Liver (tissue), 9 donors: ENCODE data around the gene ZMYND8. TPM values are rescaled to one million over a fixed set of nuclear protein-coding genes. Genes with fewer than 3 reads are reported as not detected.

Experiments used
- DNase-seq: peaks from one replicate; pipeline ENCODE4 v3.0.0-alpha.2; 2017; ENCODE audit warnings: low spot score
- H3K27ac ChIP-seq, 2 donors: one replicate each; pipeline ENCODE4 v1.7.0; 2013; ENCODE audit warnings: inconsistent platforms in 2 of 2, low read length in 2 of 2, control low read depth in 1 of 2, low read depth in 1 of 2, mild to moderate bottlenecking in 1 of 2
- H3K27me3 ChIP-seq, 4 donors: one replicate each; pipeline versions ENCODE4 v1.6.1 to v1.7.0; 2013; ENCODE audit warnings: low read length in 3 of 4, inconsistent platforms in 1 of 4, mild to moderate bottlenecking in 1 of 4, moderate library complexity in 1 of 4; ENCODE audit not compliant: control insufficient read depth in 4 of 4, insufficient read depth in 4 of 4
- H3K36me3 ChIP-seq, 4 donors: one replicate each; pipeline versions ENCODE4 v1.6.1 to v1.7.0; 2013; ENCODE audit warnings: low read length in 3 of 4, mild to moderate bottlenecking in 3 of 4, low read depth in 1 of 4, moderate library complexity in 1 of 4; ENCODE audit not compliant: control insufficient read depth in 4 of 4, insufficient read depth in 3 of 4
- H3K4me1 ChIP-seq, 4 donors: one replicate each; pipeline versions ENCODE4 v1.6.1 to v1.7.0; 2013; ENCODE audit warnings: low read length in 3 of 4, mild to moderate bottlenecking in 3 of 4, moderate library complexity in 1 of 4; ENCODE audit not compliant: control insufficient read depth in 4 of 4, insufficient read depth in 4 of 4
- H3K4me3 ChIP-seq, 3 donors: one replicate each; pipeline versions ENCODE4 v1.6.1 to v1.7.0; 2013; ENCODE audit warnings: low read length in 3 of 3, control low read depth in 1 of 3, low read depth in 1 of 3, mild to moderate bottlenecking in 1 of 3
- H3K9ac ChIP-seq, 2 donors: one replicate each; pipeline ENCODE4 v1.7.0; 2013; ENCODE audit warnings: low read length in 2 of 2, mild to moderate bottlenecking in 2 of 2, moderate library complexity in 2 of 2, control low read depth in 1 of 2, low read depth in 1 of 2
- H3K9me3 ChIP-seq, 4 donors: one replicate each; pipeline versions ENCODE4 v1.6.1 to v1.7.0; 2013; ENCODE audit warnings: low read length in 3 of 4; ENCODE audit not compliant: control insufficient read depth in 4 of 4
- FOXA1 ChIP-seq: IDR thresholded peaks from 2 replicates; pipeline ENCODE4 v1.6.1; 2016; ENCODE audit warnings: antibody characterized with exemption
- GABPA ChIP-seq, 2 donors: IDR thresholded peaks in 1 of 2; conservative IDR thresholded peaks in 1 of 2; 2 replicates each; pipeline ENCODE4 v1.6.1; 2016; ENCODE audit warnings: antibody characterized with exemption in 2 of 2, mild to moderate bottlenecking in 1 of 2, moderate library complexity in 1 of 2
- HNF4A ChIP-seq, 2 donors: conservative IDR thresholded peaks; 2 replicates each; pipeline ENCODE4 v1.6.1; 2016; ENCODE audit warnings: antibody characterized with exemption in 2 of 2, mild to moderate bottlenecking in 2 of 2
- JUND ChIP-seq, 2 donors: IDR thresholded peaks; 2 replicates each; pipeline ENCODE4 v1.6.1; 2016; ENCODE audit warnings: antibody characterized with exemption in 2 of 2
- NR2F2 ChIP-seq: IDR thresholded peaks from 2 replicates; pipeline ENCODE4 v1.6.1; 2016; ENCODE audit warnings: antibody characterized with exemption
- RAD21 ChIP-seq, 2 donors: IDR thresholded peaks; 2 replicates each; pipeline ENCODE4 v1.6.1; 2016; ENCODE audit warnings: antibody characterized with exemption in 2 of 2, mild to moderate bottlenecking in 2 of 2
- RXRA ChIP-seq, 2 donors: IDR thresholded peaks; 2 replicates each; pipeline ENCODE4 v1.6.1; 2017 to 2018; ENCODE audit warnings: antibody characterized with exemption in 2 of 2, mild to moderate bottlenecking in 1 of 2
- SP1 ChIP-seq: IDR thresholded peaks from 2 replicates; pipeline ENCODE4 v1.6.1; 2018; ENCODE audit warnings: antibody characterized with exemption, mild to moderate bottlenecking
- TAF1 ChIP-seq: conservative IDR thresholded peaks from 2 replicates; pipeline ENCODE4 v1.6.1; 2016; ENCODE audit warnings: antibody characterized with exemption, mild to moderate bottlenecking
- YY1 ChIP-seq: IDR thresholded peaks from 2 replicates; pipeline ENCODE4 v1.6.1; 2016; ENCODE audit warnings: antibody characterized with exemption, mild to moderate bottlenecking
- WGBS: extraction: QIAGEN DNeasy Blood & Tissue Kit; methylation state at CpG from one replicate; pipeline ENCODE4 v1.1.7; 2013; 5-methylcytosine and 5-hydroxymethylcytosine counted together
- polyA plus RNA-seq, 2 donors: library from polyadenylated mRNA; stranded (reverse) in 1 of 2; unstranded in 1 of 2; fragments of 200-250 nt in 1 of 2; fragments of >200 nt in 1 of 2; fragmentation: Nextera tagmentation in 1 of 2; extraction: Ambion mirVana in 1 of 2; gene quantifications; one replicate each; pipeline versions ENCODE4 v1.2.1 to v1.2.3, GENCODE V29; 2013 to 2015
- total RNA-seq, 2 donors: library from RNA; depleted of rRNA; stranded (reverse); fragments of >200 nt; gene quantifications; one replicate each; pipeline ENCODE4 v1.2.3, GENCODE V29; 2014
- TF ChIP-seq, protein P1 (sequence below): fragments of 150-350 bp; IDR thresholded peaks from 2 replicates; pipeline ENCODE4 v1.5.1; 2017; ENCODE audit warnings: improper control_type of control experiment, low read depth, low read length; ENCODE audit not compliant: missing input control
- TF ChIP-seq, protein P2 (sequence below): IDR thresholded peaks from 2 replicates; pipeline ENCODE4 v1.6.1; 2016; ENCODE audit warnings: antibody characterized with exemption
- TF ChIP-seq, protein P3 (sequence below): IDR thresholded peaks from 2 replicates; pipeline ENCODE4 v1.6.1; 2016; ENCODE audit warnings: antibody characterized with exemption, mild to moderate bottlenecking
- TF ChIP-seq, protein P4 (sequence below): IDR thresholded peaks from 2 replicates; pipeline ENCODE4 v1.6.1; 2016; ENCODE audit warnings: antibody characterized with exemption
- donor health status: healthy.
- donor health status: healthy.
- donor health status: healthy.
- donor health status: healthy.
- donor health status: healthy.

The ZMYND8 gene
- total and polyA plus RNA-seq, 4 donors, result 3.3 to 23.5 (median 6.8) TPM

- H3K27me3 ChIP-seq, result no peaks in the 10 kb centered on the region
- 82% methylated on average over 16 of the region's 16 CpGs for WGBS
- peaks cover 5 to 23% (median 10%) of the 10 kb centered on the region in 4 donors for H3K4me1 ChIP-seq
- H3K27ac ChIP-seq, result no peak overlapping the region
- no peak for DNase-seq
- no peaks in the 10 kb centered on the region for H3K9me3 ChIP-seq
- no peak overlapping the region for H3K9ac ChIP-seq
- no peak overlapping the region for H3K4me3 ChIP-seq
- TF ChIP-seq SP1 (no peak), JUND (IDR thresholded peaks at IDR 0.05) (no peak)
- H3K36me3 ChIP-seq, result peaks cover 6 to 16% (median 7%) of the 10 kb centered on the region in 4 donors
Observed at GRCh38 chr20:47221036-47221625, 135.4 kb downstream of the ZMYND8 start.

GRCh38 chr20:47220161-47220582 lies 136.3 kb downstream of the ZMYND8 start:
- TF ChIP-seq SP1 (no peak), RAD21 (IDR thresholded peaks at IDR 0.05) (peak; percentile 8 to 56)
- TF ChIP-seq, protein P1, sequence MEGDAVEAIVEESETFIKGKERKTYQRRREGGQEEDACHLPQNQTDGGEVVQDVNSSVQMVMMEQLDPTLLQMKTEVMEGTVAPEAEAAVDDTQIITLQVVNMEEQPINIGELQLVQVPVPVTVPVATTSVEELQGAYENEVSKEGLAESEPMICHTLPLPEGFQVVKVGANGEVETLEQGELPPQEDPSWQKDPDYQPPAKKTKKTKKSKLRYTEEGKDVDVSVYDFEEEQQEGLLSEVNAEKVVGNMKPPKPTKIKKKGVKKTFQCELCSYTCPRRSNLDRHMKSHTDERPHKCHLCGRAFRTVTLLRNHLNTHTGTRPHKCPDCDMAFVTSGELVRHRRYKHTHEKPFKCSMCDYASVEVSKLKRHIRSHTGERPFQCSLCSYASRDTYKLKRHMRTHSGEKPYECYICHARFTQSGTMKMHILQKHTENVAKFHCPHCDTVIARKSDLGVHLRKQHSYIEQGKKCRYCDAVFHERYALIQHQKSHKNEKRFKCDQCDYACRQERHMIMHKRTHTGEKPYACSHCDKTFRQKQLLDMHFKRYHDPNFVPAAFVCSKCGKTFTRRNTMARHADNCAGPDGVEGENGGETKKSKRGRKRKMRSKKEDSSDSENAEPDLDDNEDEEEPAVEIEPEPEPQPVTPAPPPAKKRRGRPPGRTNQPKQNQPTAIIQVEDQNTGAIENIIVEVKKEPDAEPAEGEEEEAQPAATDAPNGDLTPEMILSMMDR, result peak; percentile 19
- H3K36me3 ChIP-seq, result peaks cover 5 to 15% (median 6%) of the 10 kb centered on the region in 4 donors
- peak; percentile 50 for DNase-seq
- WGBS, result 95% methylated on average over 8 of the region's 8 CpGs
- H3K4me3 ChIP-seq, result no peak overlapping the region
- H3K9me3 ChIP-seq, result no peaks in the 10 kb centered on the region
- no peaks in the 10 kb centered on the region for H3K27me3 ChIP-seq
- no peak overlapping the region for H3K9ac ChIP-seq
- peaks cover 5 to 23% (median 10%) of the 10 kb centered on the region in 4 donors for H3K4me1 ChIP-seq
- H3K27ac ChIP-seq, result no peak overlapping the region

DNA sequence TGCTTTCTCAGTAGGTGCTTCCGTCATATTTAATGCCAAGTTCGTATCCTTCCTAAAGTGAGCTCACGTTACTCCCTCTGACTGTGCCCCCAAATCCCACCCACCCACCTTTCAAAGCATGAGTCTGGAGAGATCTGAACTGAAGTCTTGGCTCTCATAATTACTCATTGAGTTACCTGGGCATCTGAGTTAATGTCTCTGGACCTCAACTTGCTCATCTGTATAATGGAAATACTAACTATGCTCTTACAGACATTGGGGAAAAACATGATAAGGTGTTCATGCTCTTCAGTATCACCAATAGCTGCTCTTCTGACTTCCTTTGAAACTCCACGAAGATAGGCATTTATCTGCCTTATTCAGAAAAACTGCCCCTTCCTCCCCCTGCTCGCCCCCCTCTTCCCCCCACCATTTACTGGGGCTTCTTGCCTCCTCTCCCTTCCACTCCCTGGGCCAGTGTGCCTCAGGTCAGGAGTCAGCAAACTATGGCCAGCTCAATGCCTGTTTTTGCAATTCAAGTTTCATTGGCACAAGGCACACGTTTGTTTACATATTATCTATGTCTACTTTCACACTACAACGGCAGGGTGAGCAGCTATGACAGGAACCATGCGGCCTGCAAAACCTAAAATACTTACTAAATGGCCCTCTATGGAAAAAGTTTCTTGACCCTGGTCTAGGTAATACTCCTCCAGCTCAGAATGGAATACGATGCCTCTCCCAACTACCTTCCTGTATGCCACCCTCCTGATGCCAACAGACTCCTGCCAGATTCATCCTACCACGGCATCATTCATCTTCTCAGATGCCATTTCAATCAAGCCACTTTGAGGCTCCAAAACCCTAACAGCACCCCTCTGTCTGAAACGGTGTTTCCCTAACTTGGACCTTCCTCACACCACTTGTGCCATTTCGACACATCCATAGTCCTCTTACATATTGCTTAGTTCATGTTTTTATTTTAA lies 138.7 kb downstream of the ZMYND8 start:
- 73% methylated on average over 12 of the region's 12 CpGs for WGBS
- no peak overlapping the region for H3K9ac ChIP-seq
- DNase-seq, result no peak
- no peaks in the 10 kb centered on the region for H3K27me3 ChIP-seq
- peaks cover 5 to 16% (median 8%) of the 10 kb centered on the region in 4 donors for H3K4me1 ChIP-seq
- no peak for TF ChIP-seq TAF1
- no peak for TF ChIP-seq NR2F2
- TF ChIP-seq, protein P2, sequence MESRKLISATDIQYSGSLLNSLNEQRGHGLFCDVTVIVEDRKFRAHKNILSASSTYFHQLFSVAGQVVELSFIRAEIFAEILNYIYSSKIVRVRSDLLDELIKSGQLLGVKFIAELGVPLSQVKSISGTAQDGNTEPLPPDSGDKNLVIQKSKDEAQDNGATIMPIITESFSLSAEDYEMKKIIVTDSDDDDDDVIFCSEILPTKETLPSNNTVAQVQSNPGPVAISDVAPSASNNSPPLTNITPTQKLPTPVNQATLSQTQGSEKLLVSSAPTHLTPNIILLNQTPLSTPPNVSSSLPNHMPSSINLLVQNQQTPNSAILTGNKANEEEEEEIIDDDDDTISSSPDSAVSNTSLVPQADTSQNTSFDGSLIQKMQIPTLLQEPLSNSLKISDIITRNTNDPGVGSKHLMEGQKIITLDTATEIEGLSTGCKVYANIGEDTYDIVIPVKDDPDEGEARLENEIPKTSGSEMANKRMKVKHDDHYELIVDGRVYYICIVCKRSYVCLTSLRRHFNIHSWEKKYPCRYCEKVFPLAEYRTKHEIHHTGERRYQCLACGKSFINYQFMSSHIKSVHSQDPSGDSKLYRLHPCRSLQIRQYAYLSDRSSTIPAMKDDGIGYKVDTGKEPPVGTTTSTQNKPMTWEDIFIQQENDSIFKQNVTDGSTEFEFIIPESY, result no peak
- TF ChIP-seq GABPA (IDR thresholded peaks at IDR 0.05 in 1 of 2, conservative IDR thresholded peaks at IDR 0.05 in 1 of 2), result no peak
- peak; percentile 33 to 81 for TF ChIP-seq RXRA (IDR thresholded peaks at IDR 0.05)
- TF ChIP-seq, protein P3, sequence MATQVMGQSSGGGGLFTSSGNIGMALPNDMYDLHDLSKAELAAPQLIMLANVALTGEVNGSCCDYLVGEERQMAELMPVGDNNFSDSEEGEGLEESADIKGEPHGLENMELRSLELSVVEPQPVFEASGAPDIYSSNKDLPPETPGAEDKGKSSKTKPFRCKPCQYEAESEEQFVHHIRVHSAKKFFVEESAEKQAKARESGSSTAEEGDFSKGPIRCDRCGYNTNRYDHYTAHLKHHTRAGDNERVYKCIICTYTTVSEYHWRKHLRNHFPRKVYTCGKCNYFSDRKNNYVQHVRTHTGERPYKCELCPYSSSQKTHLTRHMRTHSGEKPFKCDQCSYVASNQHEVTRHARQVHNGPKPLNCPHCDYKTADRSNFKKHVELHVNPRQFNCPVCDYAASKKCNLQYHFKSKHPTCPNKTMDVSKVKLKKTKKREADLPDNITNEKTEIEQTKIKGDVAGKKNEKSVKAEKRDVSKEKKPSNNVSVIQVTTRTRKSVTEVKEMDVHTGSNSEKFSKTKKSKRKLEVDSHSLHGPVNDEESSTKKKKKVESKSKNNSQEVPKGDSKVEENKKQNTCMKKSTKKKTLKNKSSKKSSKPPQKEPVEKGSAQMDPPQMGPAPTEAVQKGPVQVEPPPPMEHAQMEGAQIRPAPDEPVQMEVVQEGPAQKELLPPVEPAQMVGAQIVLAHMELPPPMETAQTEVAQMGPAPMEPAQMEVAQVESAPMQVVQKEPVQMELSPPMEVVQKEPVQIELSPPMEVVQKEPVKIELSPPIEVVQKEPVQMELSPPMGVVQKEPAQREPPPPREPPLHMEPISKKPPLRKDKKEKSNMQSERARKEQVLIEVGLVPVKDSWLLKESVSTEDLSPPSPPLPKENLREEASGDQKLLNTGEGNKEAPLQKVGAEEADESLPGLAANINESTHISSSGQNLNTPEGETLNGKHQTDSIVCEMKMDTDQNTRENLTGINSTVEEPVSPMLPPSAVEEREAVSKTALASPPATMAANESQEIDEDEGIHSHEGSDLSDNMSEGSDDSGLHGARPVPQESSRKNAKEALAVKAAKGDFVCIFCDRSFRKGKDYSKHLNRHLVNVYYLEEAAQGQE, result no peak
- TF ChIP-seq HNF4A (conservative IDR thresholded peaks at IDR 0.05), result peak; percentile 17 to 50
- TF ChIP-seq, protein P4, sequence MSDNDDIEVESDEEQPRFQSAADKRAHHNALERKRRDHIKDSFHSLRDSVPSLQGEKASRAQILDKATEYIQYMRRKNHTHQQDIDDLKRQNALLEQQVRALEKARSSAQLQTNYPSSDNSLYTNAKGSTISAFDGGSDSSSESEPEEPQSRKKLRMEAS, result peak; percentile 42
- no peak for TF ChIP-seq FOXA1
- TF ChIP-seq YY1, result peak; percentile 54
- no peak for TF ChIP-seq JUND (IDR thresholded peaks at IDR 0.05)
- H3K4me3 ChIP-seq, result no peak overlapping the region
- no peak overlapping the region for H3K27ac ChIP-seq
- peaks cover 4 to 24% (median 6%) of the 10 kb centered on the region in 4 donors for H3K36me3 ChIP-seq
- H3K9me3 ChIP-seq, result no peaks in the 10 kb centered on the region
